Measurements from ENCODE around the gene H2BW2.

H2BW2 gene

DNA sequence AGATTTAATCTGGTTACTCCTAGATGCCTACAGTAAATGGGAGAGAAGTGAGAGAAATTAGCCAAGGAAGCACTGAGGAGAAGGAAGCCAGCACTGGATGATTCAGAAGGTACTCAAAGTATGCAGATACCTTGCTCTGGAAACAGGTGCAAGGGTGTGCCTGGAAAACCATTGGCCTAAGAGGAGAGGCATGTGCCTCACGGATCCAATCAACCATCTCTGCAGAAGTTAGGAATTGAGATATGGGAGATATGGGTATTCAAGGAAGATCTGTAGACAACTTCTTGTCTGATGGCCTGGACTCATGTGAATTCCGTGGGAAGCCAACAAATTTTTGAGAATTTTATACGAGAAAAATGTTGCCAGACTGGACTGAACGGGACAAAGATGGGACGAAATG, 30.9 kb upstream of the H2BW2 start:
- TF ChIP-seq ZNF8 (CRISPR knock-in tag; IDR thresholded peaks at IDR 0.05) (no peak), ZNF565 (CRISPR knock-in tag; conservative IDR thresholded peaks at IDR 0.05; ENCODE audit: low read depth) (no peak), ARNTL (CRISPR knock-in tag; IDR thresholded peaks at IDR 0.05; ENCODE audit: borderline replicate concordance, low read depth) (no peak), CSDC2 (CRISPR knock-in tag; IDR thresholded peaks at IDR 0.05) (no peak), ZNF70 (CRISPR knock-in tag; IDR thresholded peaks at IDR 0.05) (no peak), PPARA (CRISPR knock-in tag; IDR thresholded peaks at IDR 0.05; ENCODE audit: borderline replicate concordance) (no peak), ZC3H10 (CRISPR knock-in tag; IDR thresholded peaks at IDR 0.05) (no peak), TOX (CRISPR knock-in tag; IDR thresholded peaks at IDR 0.05; ENCODE audit: borderline replicate concordance) (no peak), GLIS3 (CRISPR knock-in tag; IDR thresholded peaks at IDR 0.05) (no peak), ZFP30 (CRISPR knock-in tag; IDR thresholded peaks at IDR 0.05) (no peak), ZFP3 (CRISPR knock-in tag; IDR thresholded peaks at IDR 0.05) (no peak), TCF4 (CRISPR knock-in tag; IDR thresholded peaks at IDR 0.05; ENCODE audit: borderline replicate concordance) (no peak)
- TF ChIP-seq, protein P1, sequence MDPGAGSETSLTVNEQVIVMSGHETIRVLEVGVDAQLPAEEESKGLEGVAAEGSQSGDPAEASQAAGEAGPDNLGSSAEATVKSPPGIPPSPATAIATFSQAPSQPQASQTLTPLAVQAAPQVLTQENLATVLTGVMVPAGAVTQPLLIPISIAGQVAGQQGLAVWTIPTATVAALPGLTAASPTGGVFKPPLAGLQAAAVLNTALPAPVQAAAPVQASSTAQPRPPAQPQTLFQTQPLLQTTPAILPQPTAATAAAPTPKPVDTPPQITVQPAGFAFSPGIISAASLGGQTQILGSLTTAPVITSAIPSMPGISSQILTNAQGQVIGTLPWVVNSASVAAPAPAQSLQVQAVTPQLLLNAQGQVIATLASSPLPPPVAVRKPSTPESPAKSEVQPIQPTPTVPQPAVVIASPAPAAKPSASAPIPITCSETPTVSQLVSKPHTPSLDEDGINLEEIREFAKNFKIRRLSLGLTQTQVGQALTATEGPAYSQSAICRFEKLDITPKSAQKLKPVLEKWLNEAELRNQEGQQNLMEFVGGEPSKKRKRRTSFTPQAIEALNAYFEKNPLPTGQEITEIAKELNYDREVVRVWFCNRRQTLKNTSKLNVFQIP (CRISPR knock-in tag; IDR thresholded peaks at IDR 0.05; ENCODE audit: borderline replicate concordance, low read depth) = no peak
- TF ChIP-seq, protein P2, sequence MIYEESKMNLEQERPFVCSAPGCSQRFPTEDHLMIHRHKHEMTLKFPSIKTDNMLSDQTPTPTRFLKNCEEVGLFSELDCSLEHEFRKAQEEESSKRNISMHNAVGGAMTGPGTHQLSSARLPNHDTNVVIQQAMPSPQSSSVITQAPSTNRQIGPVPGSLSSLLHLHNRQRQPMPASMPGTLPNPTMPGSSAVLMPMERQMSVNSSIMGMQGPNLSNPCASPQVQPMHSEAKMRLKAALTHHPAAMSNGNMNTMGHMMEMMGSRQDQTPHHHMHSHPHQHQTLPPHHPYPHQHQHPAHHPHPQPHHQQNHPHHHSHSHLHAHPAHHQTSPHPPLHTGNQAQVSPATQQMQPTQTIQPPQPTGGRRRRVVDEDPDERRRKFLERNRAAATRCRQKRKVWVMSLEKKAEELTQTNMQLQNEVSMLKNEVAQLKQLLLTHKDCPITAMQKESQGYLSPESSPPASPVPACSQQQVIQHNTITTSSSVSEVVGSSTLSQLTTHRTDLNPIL (CRISPR knock-in tag; IDR thresholded peaks at IDR 0.05; ENCODE audit: low read depth) = no peak
- TF ChIP-seq, protein P3, sequence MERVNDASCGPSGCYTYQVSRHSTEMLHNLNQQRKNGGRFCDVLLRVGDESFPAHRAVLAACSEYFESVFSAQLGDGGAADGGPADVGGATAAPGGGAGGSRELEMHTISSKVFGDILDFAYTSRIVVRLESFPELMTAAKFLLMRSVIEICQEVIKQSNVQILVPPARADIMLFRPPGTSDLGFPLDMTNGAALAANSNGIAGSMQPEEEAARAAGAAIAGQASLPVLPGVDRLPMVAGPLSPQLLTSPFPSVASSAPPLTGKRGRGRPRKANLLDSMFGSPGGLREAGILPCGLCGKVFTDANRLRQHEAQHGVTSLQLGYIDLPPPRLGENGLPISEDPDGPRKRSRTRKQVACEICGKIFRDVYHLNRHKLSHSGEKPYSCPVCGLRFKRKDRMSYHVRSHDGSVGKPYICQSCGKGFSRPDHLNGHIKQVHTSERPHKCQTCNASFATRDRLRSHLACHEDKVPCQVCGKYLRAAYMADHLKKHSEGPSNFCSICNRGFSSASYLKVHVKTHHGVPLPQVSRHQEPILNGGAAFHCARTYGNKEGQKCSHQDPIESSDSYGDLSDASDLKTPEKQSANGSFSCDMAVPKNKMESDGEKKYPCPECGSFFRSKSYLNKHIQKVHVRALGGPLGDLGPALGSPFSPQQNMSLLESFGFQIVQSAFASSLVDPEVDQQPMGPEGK (CRISPR knock-in tag; IDR thresholded peaks at IDR 0.05; ENCODE audit: borderline replicate concordance) = no peak
- TF ChIP-seq, protein P4, sequence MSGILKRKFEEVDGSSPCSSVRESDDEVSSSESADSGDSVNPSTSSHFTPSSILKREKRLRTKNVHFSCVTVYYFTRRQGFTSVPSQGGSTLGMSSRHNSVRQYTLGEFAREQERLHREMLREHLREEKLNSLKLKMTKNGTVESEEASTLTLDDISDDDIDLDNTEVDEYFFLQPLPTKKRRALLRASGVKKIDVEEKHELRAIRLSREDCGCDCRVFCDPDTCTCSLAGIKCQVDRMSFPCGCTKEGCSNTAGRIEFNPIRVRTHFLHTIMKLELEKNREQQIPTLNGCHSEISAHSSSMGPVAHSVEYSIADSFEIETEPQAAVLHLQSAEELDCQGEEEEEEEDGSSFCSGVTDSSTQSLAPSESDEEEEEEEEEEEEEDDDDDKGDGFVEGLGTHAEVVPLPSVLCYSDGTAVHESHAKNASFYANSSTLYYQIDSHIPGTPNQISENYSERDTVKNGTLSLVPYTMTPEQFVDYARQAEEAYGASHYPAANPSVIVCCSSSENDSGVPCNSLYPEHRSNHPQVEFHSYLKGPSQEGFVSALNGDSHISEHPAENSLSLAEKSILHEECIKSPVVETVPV (CRISPR knock-in tag; IDR thresholded peaks at IDR 0.05) = no peak
- ATAC-seq = no peak

DNA sequence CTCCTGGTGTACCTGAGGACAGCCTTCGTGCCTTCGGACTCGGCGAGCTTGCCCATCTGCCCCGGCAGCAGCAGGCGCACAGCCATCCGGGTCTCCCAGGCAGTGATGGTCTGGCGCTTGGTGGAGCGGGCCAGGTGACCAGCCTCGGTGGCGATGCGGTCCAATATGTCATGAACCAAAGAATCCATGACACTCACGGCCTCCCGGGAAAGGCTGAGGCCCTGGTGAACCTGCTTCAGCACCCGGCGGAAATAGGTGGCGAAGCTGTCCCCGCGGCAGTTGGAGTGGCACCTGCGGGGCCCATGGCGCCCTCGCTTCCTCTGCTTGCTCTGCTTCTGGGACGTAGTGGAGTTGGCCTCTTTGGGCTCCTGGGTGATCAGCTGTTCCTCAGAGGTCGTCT, 26.6 kb upstream of the H2BW2 start:
- ATAC-seq = no peak

More for the DNA sequence above, 26.6 kb upstream of the H2BW2 start:
- TF ChIP-seq RARB (CRISPR knock-in tag; IDR thresholded peaks at IDR 0.05) = no peak
- TF ChIP-seq TOX (CRISPR knock-in tag; IDR thresholded peaks at IDR 0.05; ENCODE audit: borderline replicate concordance) = no peak
- TF ChIP-seq, protein P2 (CRISPR knock-in tag; IDR thresholded peaks at IDR 0.05; ENCODE audit: low read depth) = no peak
- TF ChIP-seq, protein P4 (CRISPR knock-in tag; IDR thresholded peaks at IDR 0.05) = no peak
- TF ChIP-seq, protein P1 (CRISPR knock-in tag; IDR thresholded peaks at IDR 0.05; ENCODE audit: borderline replicate concordance, low read depth) = no peak
- TF ChIP-seq ISL1 (CRISPR knock-in tag; IDR thresholded peaks at IDR 0.05) = no peak
- TF ChIP-seq SNAI2 (CRISPR knock-in tag; IDR thresholded peaks at IDR 0.05) = no peak
- no peak for TF ChIP-seq ARNTL (CRISPR knock-in tag; IDR thresholded peaks at IDR 0.05; ENCODE audit: borderline replicate concordance, low read depth)

Data from SK-N-SH treated with all-trans-retinoic acid at 6 μM for 48 hours (cell line).